Measurements from ENCODE around the gene TFB1M. TPM values are rescaled to one million over a fixed set of nuclear protein-coding genes. Genes with fewer than 3 reads are reported as not detected.

Gene TFB1M
- total RNA-seq, 4 donors from 2014 or later, result 3.2 to 43.4 (median 16.5) TPM

GRCh38 chr6:155297669-155298068 lies 16.6 kb downstream of the TFB1M start:
- in situ Hi-C loops (cut with MboI; ENCODE audit: low pct_ligation_motif_present in 1 of 4, low pct_unique_long_range_greater_than_20kb in 1 of 4, low sequenced_read_pairs in 3 of 4) (loop anchor here in 1 of 4 donors (25.0 kb wide), 1 partner anchor 585 kb away; no protein-coding TSS in a partner anchor), intact Hi-C loops (cut with DNase I; ENCODE audit: low total_unique reads) (no loop called here)
- Histone ChIP-seq H3K4me3 (no peak overlapping the region), H3K27me3 (no peaks in the 10 kb centered on the region), H3K9me3 (no peaks in the 10 kb centered on the region), H3K27ac (no peak overlapping the region), H3K36me3 (peaks cover 0 to 27% (median 5%) of the 10 kb centered on the region in 4 donors), H3K4me1 (no peaks in the 10 kb centered on the region)
- 96 to 100% methylated on average over 1 to 3 of the region's 3 CpGs for WGBS, 2 donors (ENCODE audit: low coverage in 1 of 2)
- DNase-seq, result no peak
- TF ChIP-seq POLR2A (IDR thresholded peaks at IDR 0.05), result no peak
- no peak for TF ChIP-seq CTCF (IDR thresholded peaks at IDR 0.05)
- no peak for TF ChIP-seq POLR2AphosphoS5 (IDR thresholded peaks at IDR 0.05)
- TF ChIP-seq EP300 (IDR thresholded peaks at IDR 0.05; ENCODE audit: low read depth), result no peak

GRCh38 chr6:155292711-155293110 lies 21.6 kb downstream of the TFB1M start:
- H3K9me3 ChIP-seq, result no peaks in the 10 kb centered on the region
- peaks cover 0 to 20% (median 10%) of the 10 kb centered on the region in 4 donors for H3K36me3 ChIP-seq
- in situ Hi-C loops (cut with MboI; ENCODE audit: low pct_ligation_motif_present in 1 of 4, low pct_unique_long_range_greater_than_20kb in 1 of 4, low sequenced_read_pairs in 3 of 4), result loop anchor here in 1 of 4 donors (25.0 kb wide), 1 partner anchor 580 kb away; no protein-coding TSS in a partner anchor
- intact Hi-C loops (cut with DNase I; ENCODE audit: low total_unique reads), result no loop called here
- TF ChIP-seq POLR2AphosphoS5 (IDR thresholded peaks at IDR 0.05) (no peak), POLR2A (IDR thresholded peaks at IDR 0.05) (no peak), CTCF (IDR thresholded peaks at IDR 0.05) (no peak), EP300 (IDR thresholded peaks at IDR 0.05; ENCODE audit: low read depth) (no peak)
- 67 to 80% methylated on average over 4 to 5 of the region's 5 CpGs for WGBS, 2 donors (ENCODE audit: low coverage in 1 of 2)
- no peak overlapping the region for H3K4me3 ChIP-seq
- H3K4me1 ChIP-seq, result no peaks in the 10 kb centered on the region
- DNase-seq, result no peak
- no peaks in the 10 kb centered on the region for H3K27me3 ChIP-seq
- no peak overlapping the region for H3K27ac ChIP-seq

GRCh38 chr6:155291291-155291690 lies 23.0 kb downstream of the TFB1M start:
- intact Hi-C loops (cut with DNase I; ENCODE audit: low total_unique reads) (no loop called here), in situ Hi-C loops (cut with MboI; ENCODE audit: low pct_ligation_motif_present in 1 of 4, low pct_unique_long_range_greater_than_20kb in 1 of 4, low sequenced_read_pairs in 3 of 4) (loop anchor here in 1 of 4 donors (25.0 kb wide), 1 partner anchor 579 kb away; no protein-coding TSS in a partner anchor)
- no peaks in the 10 kb centered on the region for H3K4me1 ChIP-seq
- H3K27ac ChIP-seq, result no peak overlapping the region
- no peaks in the 10 kb centered on the region for H3K27me3 ChIP-seq
- DNase-seq, result no peak
- no peaks in the 10 kb centered on the region for H3K9me3 ChIP-seq
- TF ChIP-seq EP300 (IDR thresholded peaks at IDR 0.05; ENCODE audit: low read depth), result no peak
- TF ChIP-seq POLR2AphosphoS5 (IDR thresholded peaks at IDR 0.05), result no peak
- TF ChIP-seq POLR2A (IDR thresholded peaks at IDR 0.05), result no peak
- TF ChIP-seq CTCF (IDR thresholded peaks at IDR 0.05), result no peak
- no peak overlapping the region for H3K4me3 ChIP-seq
- 38 to 71% methylated on average over 3 of the region's 3 CpGs for WGBS, 2 donors (ENCODE audit: low coverage in 1 of 2)
- H3K36me3 ChIP-seq, result peaks cover 0 to 11% (median 4%) of the 10 kb centered on the region in 4 donors

GRCh38 chr6:155290491-155290890 lies 23.8 kb downstream of the TFB1M start:
- TF ChIP-seq POLR2AphosphoS5 (IDR thresholded peaks at IDR 0.05) (no peak), EP300 (IDR thresholded peaks at IDR 0.05; ENCODE audit: low read depth) (no peak), CTCF (IDR thresholded peaks at IDR 0.05) (no peak)
- in situ Hi-C loops (cut with MboI; ENCODE audit: low pct_ligation_motif_present in 1 of 4, low pct_unique_long_range_greater_than_20kb in 1 of 4, low sequenced_read_pairs in 3 of 4), result loop anchor here in 1 of 4 donors (25.0 kb wide), 1 partner anchor 578 kb away; no protein-coding TSS in a partner anchor
- no peaks in the 10 kb centered on the region for H3K9me3 ChIP-seq
- H3K4me3 ChIP-seq, result no peak overlapping the region
- intact Hi-C loops (cut with DNase I; ENCODE audit: low total_unique reads), result no loop called here
- no peak overlapping the region for H3K27ac ChIP-seq
- DNase-seq, result no peak
- no peaks in the 10 kb centered on the region for H3K4me1 ChIP-seq
- WGBS, 2 donors (ENCODE audit: low coverage in 1 of 2), result 91 to 96% methylated on average over 5 of the region's 5 CpGs
- peaks cover 0 to 11% (median 4%) of the 10 kb centered on the region in 4 donors for H3K36me3 ChIP-seq
- no peaks in the 10 kb centered on the region for H3K27me3 ChIP-seq

Measured in transverse colon (tissue), 4 donors.